Astrocyte of the spinal cord (primary cell): ENCODE results near the gene DIP2A.

Experiments
- DNase-seq: peaks from one replicate; pipeline ENCODE4 v3.0.0; 2011; ENCODE audit warnings: low read depth, low spot score
- H3K4me3 ChIP-seq: 2 replicates; pipeline ENCODE4 v1.5.1; 2011; ENCODE audit warnings: low read depth, mild to moderate bottlenecking, low read length, moderate library complexity
- in situ Hi-C: cut with HindIII; loops from 2 replicates; pipeline ENCODE4 v1.10.0; 2017; ENCODE audit warnings: low sequenced_read_pairs
- TF ChIP-seq, protein P1 (sequence below): IDR thresholded peaks from 2 replicates; pipeline ENCODE4 v1.5.1; 2012; ENCODE audit warnings: low read depth, mild to moderate bottlenecking, low read length, inconsistent platforms

DIP2A gene

DNA sequence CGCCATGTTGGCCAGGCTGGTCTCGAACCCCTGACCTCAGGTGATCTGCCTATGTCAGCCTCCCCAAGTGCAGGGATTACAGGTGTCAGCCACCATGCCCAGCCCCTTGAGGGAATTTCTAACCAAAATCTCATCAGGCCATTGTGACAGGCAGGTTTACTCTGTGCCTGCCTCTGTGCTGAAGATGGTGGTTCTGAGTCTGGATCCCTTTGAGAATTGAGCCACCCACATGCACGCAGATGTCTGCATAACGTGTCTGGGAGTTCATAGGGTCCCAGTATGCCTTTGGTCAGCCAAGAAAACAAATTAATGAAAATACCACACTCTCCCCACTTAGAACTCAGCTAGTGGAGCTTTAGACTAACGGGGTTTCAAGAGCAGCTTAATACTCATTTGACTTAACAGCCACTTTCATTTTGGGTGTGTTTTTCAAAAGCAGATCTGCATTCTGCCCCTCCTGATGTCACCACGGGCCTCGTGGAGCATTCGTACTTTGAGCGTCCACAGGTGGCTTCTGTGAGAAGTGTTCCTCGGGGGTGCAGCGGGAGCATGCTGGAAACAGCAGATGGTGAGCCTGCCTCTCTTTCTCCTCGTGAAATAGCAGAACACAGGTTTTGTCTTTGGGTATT, 45.3 kb downstream of the DIP2A start:
- TF ChIP-seq, protein P1, sequence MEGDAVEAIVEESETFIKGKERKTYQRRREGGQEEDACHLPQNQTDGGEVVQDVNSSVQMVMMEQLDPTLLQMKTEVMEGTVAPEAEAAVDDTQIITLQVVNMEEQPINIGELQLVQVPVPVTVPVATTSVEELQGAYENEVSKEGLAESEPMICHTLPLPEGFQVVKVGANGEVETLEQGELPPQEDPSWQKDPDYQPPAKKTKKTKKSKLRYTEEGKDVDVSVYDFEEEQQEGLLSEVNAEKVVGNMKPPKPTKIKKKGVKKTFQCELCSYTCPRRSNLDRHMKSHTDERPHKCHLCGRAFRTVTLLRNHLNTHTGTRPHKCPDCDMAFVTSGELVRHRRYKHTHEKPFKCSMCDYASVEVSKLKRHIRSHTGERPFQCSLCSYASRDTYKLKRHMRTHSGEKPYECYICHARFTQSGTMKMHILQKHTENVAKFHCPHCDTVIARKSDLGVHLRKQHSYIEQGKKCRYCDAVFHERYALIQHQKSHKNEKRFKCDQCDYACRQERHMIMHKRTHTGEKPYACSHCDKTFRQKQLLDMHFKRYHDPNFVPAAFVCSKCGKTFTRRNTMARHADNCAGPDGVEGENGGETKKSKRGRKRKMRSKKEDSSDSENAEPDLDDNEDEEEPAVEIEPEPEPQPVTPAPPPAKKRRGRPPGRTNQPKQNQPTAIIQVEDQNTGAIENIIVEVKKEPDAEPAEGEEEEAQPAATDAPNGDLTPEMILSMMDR: no peak
- in situ Hi-C loops: no loop called here
- H3K4me3 ChIP-seq: no peak overlapping the region

GRCh38 chr21:46504666-46505065, 46.0 kb downstream of the DIP2A start:
- in situ Hi-C loops: no loop called here
- TF ChIP-seq, protein P1: no peak
- H3K4me3 ChIP-seq: no peak overlapping the region
- no peak for DNase-seq

More for the DNA sequence above, 45.3 kb downstream of the DIP2A start:
- no peak for DNase-seq

- in situ Hi-C loops: no loop called here
- DNase-seq: no peak
- no peak overlapping the region for H3K4me3 ChIP-seq
- TF ChIP-seq, protein P1: no peak
These were observed 48.9 kb downstream of the DIP2A start for GRCh38 chr21:46507562-46507961.

DNA sequence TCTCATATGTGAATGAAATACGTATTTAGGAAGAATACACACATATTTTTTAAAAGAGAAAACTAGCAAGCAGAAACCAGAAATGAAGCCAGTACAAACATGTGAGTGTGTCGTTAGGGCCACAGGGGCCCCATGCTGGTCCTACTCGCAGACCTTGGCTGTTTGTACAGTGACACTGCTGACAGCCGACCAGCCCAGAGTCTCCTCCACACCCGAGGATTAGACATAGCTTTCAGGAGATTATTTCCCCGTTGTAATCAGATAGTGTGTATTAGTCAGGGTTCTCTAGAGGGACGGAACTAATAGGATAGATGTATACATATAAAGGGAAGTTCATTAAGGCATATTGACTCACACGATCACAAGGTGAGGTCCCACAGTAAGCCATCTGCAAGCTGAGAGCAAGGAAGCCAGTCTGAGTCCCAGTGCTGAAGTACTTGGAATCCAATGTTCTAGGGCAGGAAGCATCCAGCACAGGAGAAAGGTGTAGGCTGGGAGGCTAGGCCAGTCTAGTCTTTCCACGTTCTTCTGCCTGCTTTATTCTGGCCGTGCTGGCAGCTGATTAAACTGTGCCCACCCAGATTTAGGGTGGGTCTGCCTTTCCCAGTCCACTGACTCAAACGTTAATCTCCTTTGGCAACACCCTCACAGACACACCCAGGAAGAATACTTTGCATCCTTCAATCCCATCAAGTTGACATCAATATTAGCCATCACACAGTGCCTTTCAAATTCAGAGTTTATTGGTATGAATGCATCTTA, 51.2 kb downstream of the DIP2A start:
- DNase-seq: peak; percentile 82
- TF ChIP-seq, protein P1: no peak
- in situ Hi-C loops: no loop called here
- H3K4me3 ChIP-seq: no peak overlapping the region

DNA sequence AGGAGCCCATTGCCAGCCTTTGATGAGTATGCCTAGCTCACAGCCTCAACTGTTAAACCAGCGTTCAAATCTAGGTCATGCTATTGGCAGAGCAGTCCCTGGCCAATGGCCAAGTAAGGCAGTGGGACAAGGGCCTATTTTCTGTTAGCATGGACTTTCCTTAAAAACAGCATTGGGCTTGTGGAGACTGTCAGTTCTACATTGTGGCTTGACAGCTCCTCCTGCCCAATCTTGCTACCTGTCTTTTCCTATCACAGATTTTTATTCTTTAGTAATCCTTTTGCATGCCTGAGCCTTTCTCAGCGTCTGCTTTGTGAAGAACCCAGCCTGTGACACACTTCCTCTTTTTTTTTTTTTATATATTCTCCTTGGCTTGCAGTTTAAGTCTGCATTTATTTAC, 56.4 kb downstream of the DIP2A start:
- TF ChIP-seq, protein P1: no peak
- peak; percentile 29 for DNase-seq
- no peak overlapping the region for H3K4me3 ChIP-seq
- in situ Hi-C loops: no loop called here

DNA sequence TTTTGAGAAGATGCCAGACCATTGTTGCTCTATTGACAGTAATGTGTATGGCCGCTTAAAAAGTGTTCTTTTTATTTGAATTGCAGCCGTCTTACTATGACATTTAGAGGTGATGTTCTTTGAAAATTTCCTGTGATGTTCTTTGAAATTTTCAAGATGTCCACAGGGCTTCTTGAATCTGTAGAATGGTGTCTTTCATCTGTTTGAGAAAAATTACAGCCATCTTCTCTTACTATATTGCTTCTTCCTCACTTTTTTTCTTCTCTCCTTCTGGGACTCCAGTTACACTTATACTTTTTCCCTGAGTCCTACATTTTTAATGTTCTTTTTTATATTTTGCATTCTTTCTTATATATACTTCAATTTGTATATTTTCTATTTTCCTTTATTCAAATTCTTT, 57.4 kb downstream of the DIP2A start:
- TF ChIP-seq, protein P1: no peak
- in situ Hi-C loops: no loop called here
- no peak overlapping the region for H3K4me3 ChIP-seq
- no peak for DNase-seq
